ENCODE data around the gene ASCL2.
A peak's percentile ranks its signal among the peaks of the same experiment; 100 is the strongest.

Gene ASCL2

DNA sequence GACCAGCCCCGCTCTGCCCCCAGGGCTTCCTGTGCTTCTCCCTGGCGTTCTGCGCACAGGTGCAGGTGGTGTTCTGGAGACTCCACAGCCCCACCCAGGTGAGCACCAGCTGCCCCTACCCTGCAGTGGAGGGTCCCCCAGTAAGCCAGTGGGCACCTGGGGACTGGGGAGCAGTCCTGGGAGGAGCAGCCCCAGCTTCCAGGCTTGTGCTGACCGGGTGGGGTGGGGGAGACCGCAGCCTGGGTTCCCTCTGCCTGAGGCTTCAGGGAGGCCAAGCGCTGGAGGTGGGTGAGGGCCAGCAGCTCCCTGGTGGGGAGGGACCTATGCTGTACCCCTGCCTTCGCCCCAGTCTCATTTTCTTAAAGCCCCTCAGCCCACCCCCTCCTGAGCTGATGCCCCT, 38.3 kb upstream of the ASCL2 start:
- DNase-seq (ENCODE audit: low spot score): no peak

DNA sequence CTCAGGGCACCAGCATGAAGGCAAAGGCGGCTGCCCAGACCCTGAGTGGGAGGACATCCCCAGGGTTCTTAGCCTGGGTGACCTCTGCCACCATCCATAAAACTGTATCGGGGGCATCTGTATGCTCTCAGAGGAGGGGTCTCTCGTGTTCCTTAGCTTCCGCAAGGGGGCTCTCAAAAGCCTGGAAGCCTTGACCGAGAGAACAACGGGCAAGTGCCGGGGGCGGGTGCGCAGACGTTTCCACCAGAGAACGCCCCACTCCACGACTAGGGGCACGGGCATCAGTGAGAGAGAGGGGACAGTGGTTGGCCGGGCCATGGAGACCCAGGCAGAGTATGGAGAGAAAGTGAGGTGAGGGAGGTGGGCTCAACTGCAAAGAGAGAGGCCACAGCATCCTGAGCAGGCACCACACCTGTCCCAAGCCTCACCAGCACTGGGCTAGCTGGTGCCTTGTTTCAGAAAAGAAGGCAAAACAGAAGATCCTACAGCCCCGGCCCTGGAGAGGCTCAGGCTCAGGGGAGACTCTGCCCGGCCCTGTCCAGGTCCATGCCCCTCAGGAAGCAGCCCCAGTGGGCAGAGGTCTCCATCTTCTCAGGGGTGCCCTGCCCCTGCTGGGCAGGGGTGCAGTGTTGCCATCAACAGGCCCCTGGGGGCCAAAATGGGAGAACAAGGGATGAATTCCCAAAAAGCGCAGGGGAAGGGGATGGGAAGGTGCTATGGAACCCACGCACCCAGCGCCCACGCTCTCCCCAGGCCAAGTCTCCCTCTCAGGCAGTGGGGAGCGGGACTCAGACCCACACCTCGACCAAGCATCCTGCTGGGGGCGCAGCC, 37.3 kb upstream of the ASCL2 start:
- DNase-seq (ENCODE audit: low spot score): no peak

- no peak for DNase-seq (ENCODE audit: low spot score)
These were observed 36.6 kb upstream of the ASCL2 start for GRCh38 chr11:2306877-2307500.

- DNase-seq (ENCODE audit: low spot score): no peak
These were observed 36.0 kb upstream of the ASCL2 start for GRCh38 chr11:2306452-2306823.

- DNase-seq (ENCODE audit: low spot score): no peak
These were observed 35.5 kb upstream of the ASCL2 start for GRCh38 chr11:2305788-2306451.

DNA sequence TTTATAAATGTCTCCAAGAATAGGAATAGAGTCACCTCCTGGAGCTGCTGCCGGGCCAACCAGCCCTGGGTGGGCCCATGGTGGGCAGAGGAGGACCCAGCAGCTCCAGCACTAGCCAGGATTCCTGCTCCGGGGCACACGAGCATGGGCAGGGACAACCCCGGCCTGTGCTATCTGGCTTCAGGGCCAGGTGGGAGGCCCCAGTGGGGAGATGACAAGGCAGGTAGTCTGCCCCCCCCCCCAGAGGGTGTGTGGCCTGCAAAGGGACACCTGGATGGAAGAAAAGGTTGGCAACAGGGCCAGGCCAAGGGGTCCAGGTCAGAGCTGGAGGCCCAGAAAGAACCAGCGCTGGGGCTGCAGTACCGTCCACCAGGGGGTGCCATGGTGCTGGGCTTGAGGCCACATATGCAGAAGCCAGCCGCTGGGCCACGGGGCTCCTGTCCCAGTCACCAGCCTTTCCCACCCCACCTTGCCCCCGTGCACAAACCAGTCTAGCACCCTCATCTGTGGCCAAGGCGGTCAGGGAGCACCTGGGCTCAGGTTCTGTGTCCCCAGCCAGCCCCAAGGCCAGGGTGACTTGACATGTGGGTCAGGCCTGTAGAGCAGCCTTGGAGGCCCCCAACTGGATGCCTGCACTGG, 34.9 kb upstream of the ASCL2 start:
- peak; percentile 83 for DNase-seq (ENCODE audit: low spot score)

- no peak for DNase-seq (ENCODE audit: low spot score)
These were observed 34.2 kb upstream of the ASCL2 start for GRCh38 chr11:2304506-2305139.

DNA sequence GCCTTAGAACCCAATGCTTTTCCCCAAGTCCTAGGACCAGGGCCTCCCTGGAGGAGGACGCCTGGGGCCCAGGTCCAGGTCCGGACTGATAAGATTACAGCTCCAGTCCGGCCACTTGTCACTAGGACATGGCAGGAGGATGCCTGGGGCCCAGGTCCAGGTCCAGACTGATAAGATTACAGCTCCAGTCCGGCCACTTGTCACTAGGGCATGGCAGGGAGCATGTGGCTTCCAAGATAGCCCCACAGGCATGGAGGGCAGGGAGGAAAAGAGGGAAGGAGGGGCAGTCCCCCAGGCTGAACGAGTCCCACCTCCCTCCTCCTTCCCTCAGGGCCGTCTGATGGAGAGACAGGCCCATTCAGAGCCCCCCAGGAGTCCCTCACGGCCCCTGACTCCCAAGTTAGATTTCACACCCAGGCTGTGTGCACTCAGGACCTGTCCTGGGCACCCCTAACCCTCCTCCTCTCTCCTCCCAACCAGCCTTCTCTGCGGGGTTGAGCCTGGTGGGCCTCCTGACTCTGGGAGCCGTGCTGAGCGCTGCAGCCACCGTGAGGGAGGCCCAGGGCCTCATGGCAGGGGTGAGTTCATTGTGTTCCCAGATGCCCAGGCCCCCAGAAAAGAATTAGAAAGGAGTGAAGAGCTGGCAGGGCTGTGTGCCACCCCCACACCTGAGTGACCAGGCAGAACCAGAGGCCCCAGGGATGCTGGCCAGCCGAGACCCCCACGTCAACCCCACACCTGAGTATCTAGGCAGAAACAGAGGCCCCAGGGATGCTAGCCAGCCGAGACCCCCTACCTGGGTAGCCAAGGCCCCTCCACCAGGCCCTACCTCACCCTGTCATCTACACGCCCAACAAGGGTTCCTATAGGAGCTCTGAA, 33.5 kb upstream of the ASCL2 start:
- no peak for DNase-seq (ENCODE audit: low spot score)

GRCh38 chr11:2302896-2303626, 32.7 kb upstream of the ASCL2 start:
- DNase-seq (ENCODE audit: low spot score): no peak

DNA sequence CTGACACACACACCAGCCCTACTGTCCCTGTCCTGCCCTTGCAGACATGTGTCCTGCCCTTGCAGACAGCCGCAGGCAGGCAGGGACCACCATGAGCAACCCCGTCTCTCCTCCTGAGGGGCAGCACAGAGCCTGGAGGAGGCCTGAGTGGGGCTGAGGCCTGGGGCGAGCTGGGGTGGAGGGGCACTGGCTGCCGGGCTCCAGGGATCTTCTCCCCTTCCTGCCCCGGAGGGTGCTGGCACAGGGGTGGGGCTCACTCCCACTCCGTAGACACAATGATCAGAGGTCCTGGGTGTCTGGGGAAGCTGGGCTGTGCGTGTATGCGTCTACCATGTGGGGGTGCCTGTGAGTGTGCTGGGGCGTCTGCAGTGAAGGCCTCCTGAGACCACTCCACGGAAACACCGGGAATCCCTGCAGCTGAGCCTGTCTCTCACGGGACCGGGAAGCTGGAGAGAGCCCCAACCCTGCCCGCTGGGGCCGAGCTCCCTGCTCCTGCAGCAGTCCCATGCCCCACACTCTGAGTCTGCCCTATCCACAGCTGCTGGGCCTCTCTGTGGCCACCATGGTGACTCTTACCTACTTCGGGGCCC, 32.0 kb upstream of the ASCL2 start:
- DNase-seq (ENCODE audit: low spot score): no peak

DNA sequence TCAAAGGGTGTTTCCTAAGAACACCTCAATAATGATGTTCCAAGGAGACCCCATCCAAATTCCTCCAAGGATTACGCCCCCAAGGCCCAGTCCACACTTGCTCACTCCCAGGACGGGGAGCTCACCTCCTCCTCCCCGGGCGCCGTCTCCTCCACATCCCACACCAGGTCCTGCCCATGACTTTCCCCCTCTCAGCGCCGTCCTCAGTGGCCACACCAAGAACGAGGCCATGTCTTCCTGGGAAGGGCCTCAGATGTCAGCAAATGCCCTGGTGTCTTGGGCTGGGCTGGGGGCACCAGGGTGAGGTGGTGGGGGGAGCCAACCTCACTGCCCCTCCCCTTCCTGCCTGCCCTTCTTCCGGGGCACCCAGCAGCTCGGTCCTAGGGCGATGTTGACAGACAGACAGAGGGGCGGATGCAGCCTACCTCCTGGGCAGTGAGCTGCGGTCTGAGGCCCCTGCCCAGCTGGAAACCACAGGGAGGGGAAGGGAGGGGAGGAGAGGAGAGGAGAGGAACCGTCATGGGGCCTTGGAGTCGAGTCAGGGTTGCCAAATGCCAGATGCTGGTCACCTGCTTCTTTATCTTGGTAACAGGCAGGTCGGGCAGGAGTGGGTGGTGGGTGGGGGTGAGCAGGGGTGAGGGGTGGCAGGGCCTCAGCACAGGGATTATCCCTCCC, 31.4 kb upstream of the ASCL2 start, which contains the start of the genes C11orf21 and TSPAN32:
C11orf21 (minus strand) TSS at position 288 of the 675 bp plus-strand sequence; CDS start at position 178, 110 bp downstream.
TSPAN32 (plus strand) TSS at position 383 of the 675 bp plus-strand sequence; CDS start at position 520, 137 bp downstream.
- peak; percentile 67 for DNase-seq (ENCODE audit: low spot score)

DNA sequence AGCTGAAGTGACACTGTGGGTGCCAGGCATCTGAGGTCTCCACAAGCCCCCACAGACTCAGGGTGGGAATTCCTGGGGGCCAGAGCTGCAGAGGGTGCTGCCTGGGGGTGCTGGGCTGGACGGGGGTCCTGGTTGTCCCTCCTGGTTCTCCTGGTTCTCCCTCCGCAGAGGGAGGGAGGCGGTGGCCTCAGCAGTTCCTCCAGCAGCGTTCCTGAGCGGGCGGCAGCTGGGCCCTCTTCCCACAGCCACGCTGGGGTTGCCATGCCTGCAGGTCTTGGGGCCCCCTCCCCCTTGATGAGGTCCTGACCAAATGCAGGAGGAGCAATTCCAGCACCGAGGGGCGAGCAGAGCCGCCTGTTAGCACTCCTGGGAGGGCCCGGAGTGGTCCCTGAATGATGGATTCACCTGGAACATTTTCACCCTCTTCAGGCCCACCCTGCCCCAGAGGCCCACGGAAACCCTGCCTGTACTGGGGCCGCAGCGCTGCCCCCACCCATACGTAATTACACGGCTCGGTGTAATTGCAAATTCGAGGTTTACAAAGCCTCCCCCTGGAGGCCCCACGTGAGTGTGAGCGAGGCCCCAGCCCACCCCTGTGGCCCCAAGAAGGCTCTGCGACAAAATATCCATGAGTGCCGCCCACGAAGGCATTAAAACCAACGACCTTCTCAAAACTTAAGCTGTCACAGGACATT, 30.7 kb upstream of the ASCL2 start:
- DNase-seq (ENCODE audit: low spot score): no peak

DNA sequence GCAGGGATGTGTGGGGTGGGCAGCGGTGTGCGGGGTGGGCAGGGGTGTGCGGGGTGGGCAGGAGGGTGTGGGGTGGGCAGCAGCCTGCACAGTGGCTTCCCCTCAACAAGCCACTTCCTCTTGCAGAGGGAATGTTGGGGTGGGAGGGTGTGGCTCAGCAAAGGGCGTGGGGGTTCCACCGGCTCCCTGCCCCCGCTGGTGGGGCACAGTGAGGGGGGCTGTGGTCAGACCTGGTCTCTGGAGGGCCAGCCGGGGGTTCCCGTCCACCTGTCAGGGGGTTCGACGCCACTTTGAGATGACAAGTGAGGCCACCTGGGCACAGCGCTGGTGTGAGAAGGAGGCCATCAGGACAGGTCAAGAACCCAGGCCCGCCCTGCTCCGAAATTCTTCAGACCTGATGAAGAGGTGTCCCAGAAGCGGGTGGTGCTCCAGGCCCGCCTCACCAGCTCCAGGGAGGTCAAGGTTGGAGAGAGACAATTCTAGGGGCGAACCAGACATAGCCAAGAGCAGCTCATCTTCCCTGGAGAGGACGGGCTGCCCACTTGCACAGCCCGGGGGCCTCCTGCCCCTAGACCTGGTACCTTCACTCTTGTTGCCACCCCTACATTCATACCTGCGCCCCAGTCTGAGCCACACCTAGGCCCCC, 30.0 kb upstream of the ASCL2 start:
- DNase-seq (ENCODE audit: low spot score): no peak

GRCh38 chr11:2299773-2300172, 29.4 kb upstream of the ASCL2 start:
- DNase-seq (ENCODE audit: low spot score): no peak

- DNase-seq (ENCODE audit: low spot score): no peak
These were observed 28.7 kb upstream of the ASCL2 start for GRCh38 chr11:2298795-2299761.

- DNase-seq (ENCODE audit: low spot score): no peak
These were observed 27.9 kb upstream of the ASCL2 start for GRCh38 chr11:2298131-2298794.

Measured in Ammon's horn (tissue), 1 donor.